C4-2B (cell line): ENCODE results near the gene NEK1.

Experiments
- CTCF ChIP-seq: fragments of 450-650 bp; conservative IDR thresholded peaks from 2 replicates; pipeline ENCODE4 v1.5.1; 2017; ENCODE audit warnings: mild to moderate bottlenecking
- ZFX ChIP-seq: fragments of 450-650 bp; IDR thresholded peaks from 2 replicates; pipeline ENCODE4 v1.6.1; 2017

DNA sequence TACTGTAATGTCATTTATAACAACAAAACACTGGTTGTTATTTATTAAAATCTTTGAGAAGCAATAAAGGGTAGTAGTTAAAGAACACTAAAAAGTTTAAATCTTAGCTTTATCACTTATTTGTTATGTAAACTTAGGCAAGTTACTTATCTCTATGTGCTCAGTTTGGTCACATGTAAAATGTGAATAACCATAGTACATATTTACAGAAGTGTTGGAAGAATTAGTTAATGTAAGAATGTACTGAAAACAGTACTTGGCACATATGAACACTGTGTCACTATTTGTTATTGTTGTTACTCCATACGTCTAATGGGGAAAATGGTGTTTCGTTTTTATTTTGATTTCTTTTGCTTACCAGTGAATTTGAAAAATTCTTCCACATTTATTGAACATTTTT lies 9.1 kb downstream of the NEK1 start:
- TF ChIP-seq CTCF (no peak), ZFX (no peak)
